ENCODE results near the gene INCA1. TPM values are rescaled to one million over a fixed set of nuclear protein-coding genes. Genes with fewer than 3 reads are reported as not detected.

The INCA1 gene
- total RNA-seq, 2 donors from 2014 or later = 1.0 TPM; not detected in 1

DNA sequence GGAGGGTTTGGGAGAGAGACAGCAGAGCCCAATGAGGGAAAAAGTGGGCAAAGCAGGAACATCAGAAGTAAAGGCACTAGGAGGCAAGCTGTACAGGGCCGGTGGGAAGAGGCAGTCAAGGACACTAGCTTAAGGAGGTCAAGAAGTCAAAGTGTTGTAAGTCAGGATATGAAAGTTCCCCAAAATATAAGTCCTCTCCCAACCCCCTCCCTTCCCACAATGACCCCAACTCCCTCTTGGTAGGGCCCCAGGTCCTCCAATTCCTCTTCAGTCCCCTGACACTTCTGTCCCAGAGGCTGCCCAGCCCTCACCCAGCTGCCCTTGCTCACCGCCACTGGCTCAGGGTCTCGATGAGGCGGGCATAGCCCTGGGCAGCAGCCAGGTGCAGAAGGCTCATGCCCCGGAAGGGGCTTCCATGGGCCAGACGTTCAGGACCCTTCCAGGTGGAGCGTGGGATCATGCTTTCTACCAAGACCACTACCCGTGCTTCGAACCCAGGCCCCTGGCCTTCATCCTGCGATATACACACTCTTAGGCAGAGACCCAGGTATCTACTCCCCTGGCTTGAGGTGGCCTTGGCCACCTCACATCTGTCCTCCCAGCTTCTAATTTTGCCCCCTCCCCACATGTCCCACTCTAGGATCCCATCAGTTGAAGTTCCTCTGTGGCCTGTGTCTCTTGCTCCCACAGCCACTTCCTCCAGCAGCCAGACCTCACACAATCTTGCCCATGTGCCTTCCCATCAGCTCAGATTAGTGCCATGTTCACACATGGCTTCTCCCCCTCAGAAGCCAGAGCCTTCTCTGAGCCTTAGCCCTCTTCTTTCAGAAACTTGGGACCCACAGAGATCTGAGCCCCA is 23.8 kb downstream of the INCA1 start:
- WGBS, 2 donors = 84 to 89% methylated on average over 10 of the region's 10 CpGs
- intact Hi-C loops (cut with DNase I) = no loop called here
- Histone ChIP-seq H3K27me3 (no peaks in the 10 kb centered on the region), H3K36me3 (replicated peaks in 1 of 2; ENCODE audit: insufficient read depth in 1 of 2, low read depth in 2 of 2) (peaks cover 0 to 6% of the 10 kb centered on the region in 2 donors), H3K4me3 (no peak overlapping the region), H3K4me1 (peaks cover 18% of the 10 kb centered on the region), H3K27ac (no peak overlapping the region), H3K9me3 (no peaks in the 10 kb centered on the region)
- no peak for ATAC-seq
- no peak for DNase-seq
- no peak for TF ChIP-seq POLR2A (IDR thresholded peaks at IDR 0.05)
- TF ChIP-seq, protein P1, sequence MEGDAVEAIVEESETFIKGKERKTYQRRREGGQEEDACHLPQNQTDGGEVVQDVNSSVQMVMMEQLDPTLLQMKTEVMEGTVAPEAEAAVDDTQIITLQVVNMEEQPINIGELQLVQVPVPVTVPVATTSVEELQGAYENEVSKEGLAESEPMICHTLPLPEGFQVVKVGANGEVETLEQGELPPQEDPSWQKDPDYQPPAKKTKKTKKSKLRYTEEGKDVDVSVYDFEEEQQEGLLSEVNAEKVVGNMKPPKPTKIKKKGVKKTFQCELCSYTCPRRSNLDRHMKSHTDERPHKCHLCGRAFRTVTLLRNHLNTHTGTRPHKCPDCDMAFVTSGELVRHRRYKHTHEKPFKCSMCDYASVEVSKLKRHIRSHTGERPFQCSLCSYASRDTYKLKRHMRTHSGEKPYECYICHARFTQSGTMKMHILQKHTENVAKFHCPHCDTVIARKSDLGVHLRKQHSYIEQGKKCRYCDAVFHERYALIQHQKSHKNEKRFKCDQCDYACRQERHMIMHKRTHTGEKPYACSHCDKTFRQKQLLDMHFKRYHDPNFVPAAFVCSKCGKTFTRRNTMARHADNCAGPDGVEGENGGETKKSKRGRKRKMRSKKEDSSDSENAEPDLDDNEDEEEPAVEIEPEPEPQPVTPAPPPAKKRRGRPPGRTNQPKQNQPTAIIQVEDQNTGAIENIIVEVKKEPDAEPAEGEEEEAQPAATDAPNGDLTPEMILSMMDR (IDR thresholded peaks at IDR 0.05) = no peak

DNA sequence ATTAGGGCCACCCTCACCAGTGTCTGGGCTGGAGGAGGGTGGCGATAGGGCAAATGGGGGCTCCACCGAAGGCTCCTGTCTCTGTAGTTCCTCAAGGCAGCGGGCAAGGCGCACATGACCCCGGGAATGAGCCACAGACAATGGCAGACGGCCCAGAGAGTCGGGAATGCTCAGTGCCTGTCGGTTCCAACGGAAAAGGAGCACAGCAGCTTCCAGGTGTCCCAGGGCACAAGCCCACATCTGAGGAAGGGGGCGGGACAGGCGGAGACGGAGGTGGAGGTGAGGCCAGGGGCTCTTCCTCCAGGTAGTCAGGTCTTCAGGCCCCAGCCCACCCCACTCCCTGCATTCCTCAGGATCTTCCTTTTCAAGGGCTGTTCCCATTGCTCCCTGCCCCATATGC is 24.6 kb downstream of the INCA1 start:
- no peak for DNase-seq
- ATAC-seq = no peak
- intact Hi-C loops (cut with DNase I) = no loop called here
- WGBS, 2 donors = 83 to 88% methylated on average over 12 of the region's 12 CpGs
- TF ChIP-seq, protein P1 (IDR thresholded peaks at IDR 0.05) = no peak
- no peak for TF ChIP-seq POLR2A (IDR thresholded peaks at IDR 0.05)
- H3K27me3 ChIP-seq = no peaks in the 10 kb centered on the region
- H3K27ac ChIP-seq = no peak overlapping the region
- H3K4me3 ChIP-seq = no peak overlapping the region
- H3K4me1 ChIP-seq = peaks cover 24% of the 10 kb centered on the region
- peaks cover 0 to 4% of the 10 kb centered on the region in 2 donors for H3K36me3 ChIP-seq (replicated peaks in 1 of 2; ENCODE audit: insufficient read depth in 1 of 2, low read depth in 2 of 2)
- H3K9me3 ChIP-seq = no peaks in the 10 kb centered on the region

DNA sequence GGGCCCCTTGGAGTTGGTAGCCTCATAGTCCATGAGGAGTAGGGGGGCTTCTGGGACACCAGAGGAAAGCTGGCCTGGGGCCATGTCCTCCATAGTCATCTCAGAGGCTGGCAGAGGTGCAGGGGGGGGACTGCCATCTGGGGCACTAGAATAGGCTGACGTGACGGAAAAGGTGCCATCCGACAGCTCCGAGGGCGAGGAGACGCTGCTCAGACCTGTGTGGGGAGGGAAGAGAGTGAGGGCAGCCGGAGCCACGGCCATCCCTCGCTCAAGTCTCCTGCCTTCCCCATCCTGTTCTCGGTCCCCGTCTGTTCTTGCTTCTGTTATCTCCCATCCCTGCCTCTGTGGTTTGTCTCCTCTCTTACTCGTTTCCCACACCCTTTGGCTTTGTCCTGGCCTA is 25.0 kb downstream of the INCA1 start:
- no peaks in the 10 kb centered on the region for H3K27me3 ChIP-seq
- DNase-seq = no peak
- H3K9me3 ChIP-seq = no peaks in the 10 kb centered on the region
- TF ChIP-seq, protein P1 (IDR thresholded peaks at IDR 0.05) = no peak
- TF ChIP-seq POLR2A (IDR thresholded peaks at IDR 0.05) = no peak
- peaks cover 0 to 4% of the 10 kb centered on the region in 2 donors for H3K36me3 ChIP-seq (replicated peaks in 1 of 2; ENCODE audit: insufficient read depth in 1 of 2, low read depth in 2 of 2)
- H3K4me1 ChIP-seq = peaks cover 24% of the 10 kb centered on the region
- intact Hi-C loops (cut with DNase I) = no loop called here
- WGBS, 2 donors = 87 to 92% methylated on average over 12 of the region's 12 CpGs
- ATAC-seq = no peak
- no peak overlapping the region for H3K4me3 ChIP-seq
- no peak overlapping the region for H3K27ac ChIP-seq

DNA sequence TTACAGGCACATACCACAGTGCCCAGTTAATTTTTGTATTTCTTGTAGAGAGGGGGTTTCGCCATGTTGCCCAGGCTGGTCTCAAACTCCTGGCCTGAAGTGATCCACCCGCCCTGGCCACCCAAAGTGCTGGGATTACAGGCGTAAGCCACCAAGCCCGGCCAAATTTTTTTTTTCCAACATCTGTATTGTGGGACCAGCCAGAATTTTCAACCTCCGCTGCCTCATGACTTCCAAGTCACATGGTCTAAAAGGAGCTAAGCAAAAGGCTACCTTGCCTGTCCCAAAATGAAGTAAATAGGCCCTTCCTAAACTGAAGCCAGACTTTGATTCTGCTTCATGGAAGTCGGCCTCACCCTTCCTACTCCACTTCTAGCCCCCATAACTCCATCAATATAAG is 25.5 kb downstream of the INCA1 start:
- no peak for DNase-seq
- no peak for TF ChIP-seq POLR2A (IDR thresholded peaks at IDR 0.05)
- TF ChIP-seq, protein P1 (IDR thresholded peaks at IDR 0.05) = no peak
- Histone ChIP-seq H3K27me3 (no peaks in the 10 kb centered on the region), H3K27ac (no peak overlapping the region), H3K4me1 (peaks cover 24% of the 10 kb centered on the region), H3K9me3 (no peaks in the 10 kb centered on the region), H3K4me3 (no peak overlapping the region), H3K36me3 (replicated peaks in 1 of 2; ENCODE audit: insufficient read depth in 1 of 2, low read depth in 2 of 2) (peaks cover 0 to 4% of the 10 kb centered on the region in 2 donors)
- ATAC-seq = no peak
- intact Hi-C loops (cut with DNase I) = no loop called here
- WGBS, 2 donors = 83% methylated on average over 6 of the region's 6 CpGs

DNA sequence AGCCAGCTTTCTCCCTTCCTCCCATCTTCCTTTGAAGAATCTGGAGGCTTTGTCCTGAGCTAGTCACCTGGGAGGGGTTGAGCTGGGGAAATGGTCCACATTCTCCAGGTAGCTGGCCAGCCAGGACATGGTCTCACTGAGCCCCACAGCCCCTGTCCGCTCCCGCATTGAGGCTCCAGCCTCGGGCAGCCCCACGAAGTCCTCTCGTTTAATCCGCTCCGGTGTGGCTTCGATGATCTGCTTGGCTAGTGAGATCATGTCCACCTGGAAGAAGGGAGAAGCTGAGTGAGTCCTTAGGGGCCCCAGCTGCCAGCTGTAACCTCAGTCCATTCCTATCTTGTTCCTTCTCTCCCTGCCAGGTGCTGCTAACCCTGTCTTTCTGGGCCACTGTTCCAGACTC is 27.0 kb downstream of the INCA1 start:
- 93 to 98% methylated on average over 8 of the region's 8 CpGs for WGBS, 2 donors
- Histone ChIP-seq H3K4me1 (peaks cover 24% of the 10 kb centered on the region), H3K4me3 (no peak overlapping the region), H3K36me3 (replicated peaks in 1 of 2; ENCODE audit: insufficient read depth in 1 of 2, low read depth in 2 of 2) (peaks cover 0 to 4% of the 10 kb centered on the region in 2 donors), H3K27me3 (no peaks in the 10 kb centered on the region), H3K27ac (peak overlapping the region in 1 of 4 donors; percentile 29), H3K9me3 (no peaks in the 10 kb centered on the region)
- DNase-seq = no peak
- no peak for ATAC-seq
- intact Hi-C loops (cut with DNase I) = no loop called here
- TF ChIP-seq, protein P1 (IDR thresholded peaks at IDR 0.05) = no peak
- TF ChIP-seq POLR2A (IDR thresholded peaks at IDR 0.05) = no peak
